Activated naive CD8-positive, alpha-beta T cell treated with anti-CD3 and anti-CD28 coated beads for 36 hours (primary cell): ENCODE data around the gene PPIF. TPM values are rescaled to one million over a fixed set of nuclear protein-coding genes. Genes with fewer than 3 reads are reported as not detected.
"Not testable (repeated sequence)": the region's sequence is repeated elsewhere in the genome, so short reads cannot be mapped to it uniquely, and the experiment has no call there.

ENCODE experiments used
- DNase-seq: peaks from one replicate; pipeline ENCODE4 v3.0.0; 2021
- H3K27ac Mint-ChIP-seq: one replicate; pipeline ENCODE4 v1.8.0; 2022; ENCODE audit warnings: mild to moderate bottlenecking, moderate library complexity, mixed read lengths
- H3K27me3 Mint-ChIP-seq: one replicate; pipeline ENCODE4 v1.8.0; 2022; ENCODE audit warnings: mild to moderate bottlenecking, mixed read lengths
- H3K36me3 Mint-ChIP-seq: one replicate; pipeline ENCODE4 v1.8.0; 2021; ENCODE audit warnings: mild to moderate bottlenecking, mixed read lengths
- H3K4me1 Mint-ChIP-seq: one replicate; pipeline ENCODE4 v1.8.0; 2021; ENCODE audit warnings: mixed read lengths
- H3K4me3 Mint-ChIP-seq: one replicate; pipeline ENCODE4 v1.8.0; 2022; ENCODE audit warnings: mild to moderate bottlenecking, moderate library complexity, mixed read lengths
- H3K9me3 Mint-ChIP-seq: one replicate; pipeline ENCODE4 v1.8.0; 2022; ENCODE audit warnings: mixed read lengths
- total RNA-seq, 2 experiments: library from RNA; stranded (reverse); gene quantifications; one replicate each; pipeline ENCODE4 v1.2.3, GENCODE V29; 2021

The PPIF gene
- total RNA-seq, 2 experiments from 2014 or later: 163 to 176 TPM

- H3K27me3 Mint-ChIP-seq: peaks cover 3% of the 10 kb centered on the region
- H3K27ac Mint-ChIP-seq: no peak overlapping the region
- H3K9me3 Mint-ChIP-seq: peaks cover 4% of the 10 kb centered on the region
- H3K4me1 Mint-ChIP-seq: peaks cover 62% of the 10 kb centered on the region
- peaks cover 5% of the 10 kb centered on the region for H3K36me3 Mint-ChIP-seq
- no peak overlapping the region for H3K4me3 Mint-ChIP-seq
- no peak for DNase-seq
These were observed 25.8 kb upstream of the PPIF start for GRCh38 chr10:79321494-79321882.

- peaks cover 3% of the 10 kb centered on the region for H3K27me3 Mint-ChIP-seq
- H3K4me3 Mint-ChIP-seq: no peak overlapping the region
- H3K27ac Mint-ChIP-seq: no peak overlapping the region
- peaks cover 4% of the 10 kb centered on the region for H3K9me3 Mint-ChIP-seq
- no peak for DNase-seq
- H3K4me1 Mint-ChIP-seq: peaks cover 57% of the 10 kb centered on the region
- H3K36me3 Mint-ChIP-seq: peaks cover 5% of the 10 kb centered on the region
These were observed 25.3 kb upstream of the PPIF start for GRCh38 chr10:79321951-79322350.

GRCh38 chr10:79322616-79323543 lies 24.4 kb upstream of the PPIF start:
- peak; percentile 78 for DNase-seq
- Mint-ChIP-seq H3K36me3 (peaks cover 5% of the 10 kb centered on the region), H3K4me3 (peak overlapping the region; percentile 67), H3K27ac (peak overlapping the region; percentile 94), H3K4me1 (peaks cover 48% of the 10 kb centered on the region), H3K27me3 (no peaks in the 10 kb centered on the region), H3K9me3 (peaks cover 4% of the 10 kb centered on the region)

- Mint-ChIP-seq H3K9me3 (peaks cover 3% of the 10 kb centered on the region), H3K36me3 (peaks cover 4% of the 10 kb centered on the region), H3K27ac (peak overlapping the region; percentile 94), H3K27me3 (no peaks in the 10 kb centered on the region), H3K4me3 (peak overlapping the region; percentile 67), H3K4me1 (peaks cover 41% of the 10 kb centered on the region)
- no peak for DNase-seq
These were observed 23.7 kb upstream of the PPIF start for GRCh38 chr10:79323602-79324001.

- H3K4me1 Mint-ChIP-seq: peaks cover 37% of the 10 kb centered on the region
- peaks cover 3% of the 10 kb centered on the region for H3K36me3 Mint-ChIP-seq
- H3K9me3 Mint-ChIP-seq: no peaks in the 10 kb centered on the region
- no peak overlapping the region for H3K27ac Mint-ChIP-seq
- H3K27me3 Mint-ChIP-seq: no peaks in the 10 kb centered on the region
- no peak overlapping the region for H3K4me3 Mint-ChIP-seq
- no peak for DNase-seq
These were observed 23.1 kb upstream of the PPIF start for GRCh38 chr10:79324032-79324695.

- Mint-ChIP-seq H3K4me3 (no peak overlapping the region), H3K27me3 (no peaks in the 10 kb centered on the region), H3K4me1 (peaks cover 27% of the 10 kb centered on the region), H3K36me3 (no peaks in the 10 kb centered on the region), H3K27ac (no peak overlapping the region), H3K9me3 (no peaks in the 10 kb centered on the region)
- DNase-seq: no peak
These were observed 20.7 kb upstream of the PPIF start for GRCh38 chr10:79326361-79327089.

GRCh38 chr10:79327090-79327457 lies 20.2 kb upstream of the PPIF start:
- Mint-ChIP-seq H3K4me1 (peaks cover 32% of the 10 kb centered on the region), H3K4me3 (no peak overlapping the region), H3K9me3 (no peaks in the 10 kb centered on the region), H3K27ac (no peak overlapping the region), H3K36me3 (peaks cover 2% of the 10 kb centered on the region), H3K27me3 (no peaks in the 10 kb centered on the region)
- DNase-seq: no peak

GRCh38 chr10:79328147-79328701 lies 19.0 kb upstream of the PPIF start:
- Mint-ChIP-seq H3K36me3 (peaks cover 3% of the 10 kb centered on the region), H3K4me3 (no peak overlapping the region), H3K27me3 (no peaks in the 10 kb centered on the region), H3K4me1 (peaks cover 25% of the 10 kb centered on the region), H3K9me3 (no peaks in the 10 kb centered on the region), H3K27ac (no peak overlapping the region)
- DNase-seq: no peak

GRCh38 chr10:79328737-79329504 lies 18.3 kb upstream of the PPIF start:
- no peaks in the 10 kb centered on the region for H3K27me3 Mint-ChIP-seq
- H3K4me3 Mint-ChIP-seq: no peak overlapping the region
- H3K4me1 Mint-ChIP-seq: peaks cover 23% of the 10 kb centered on the region
- no peak for DNase-seq
- peaks cover 3% of the 10 kb centered on the region for H3K36me3 Mint-ChIP-seq
- peak overlapping the region; percentile 1 for H3K27ac Mint-ChIP-seq
- H3K9me3 Mint-ChIP-seq: no peaks in the 10 kb centered on the region

- no peaks in the 10 kb centered on the region for H3K27me3 Mint-ChIP-seq
- H3K27ac Mint-ChIP-seq: peak overlapping the region; percentile 1
- H3K36me3 Mint-ChIP-seq: peaks cover 5% of the 10 kb centered on the region
- H3K4me1 Mint-ChIP-seq: peaks cover 24% of the 10 kb centered on the region
- no peak overlapping the region for H3K4me3 Mint-ChIP-seq
- no peak for DNase-seq
- H3K9me3 Mint-ChIP-seq: peaks cover 1% of the 10 kb centered on the region
These were observed 17.7 kb upstream of the PPIF start for GRCh38 chr10:79329529-79329928.

- no peak overlapping the region for H3K4me3 Mint-ChIP-seq
- peaks cover 1% of the 10 kb centered on the region for H3K9me3 Mint-ChIP-seq
- H3K4me1 Mint-ChIP-seq: peaks cover 24% of the 10 kb centered on the region
These were observed 16.0 kb upstream of the PPIF start for GRCh38 chr10:79331226-79331625.

GRCh38 chr10:79331709-79332108 lies 15.6 kb upstream of the PPIF start:
- H3K4me1 Mint-ChIP-seq: peaks cover 24% of the 10 kb centered on the region
- peaks cover 5% of the 10 kb centered on the region for H3K36me3 Mint-ChIP-seq
- H3K9me3 Mint-ChIP-seq: peaks cover 1% of the 10 kb centered on the region
- peak overlapping the region; percentile 30 for H3K4me3 Mint-ChIP-seq
- H3K27ac Mint-ChIP-seq: peak overlapping the region; percentile 89
- peak; percentile 87 for DNase-seq
- no peaks in the 10 kb centered on the region for H3K27me3 Mint-ChIP-seq

More at GRCh38 chr10:79331226-79331625, 16.0 kb upstream of the PPIF start:
- peak; percentile 25 for DNase-seq
- Mint-ChIP-seq H3K27me3 (no peaks in the 10 kb centered on the region), H3K27ac (peak overlapping the region; percentile 89), H3K36me3 (peaks cover 5% of the 10 kb centered on the region)

- H3K4me3 Mint-ChIP-seq, H3K27me3 Mint-ChIP-seq, DNase-seq, H3K36me3 Mint-ChIP-seq, H3K9me3 Mint-ChIP-seq: not testable (repeated sequence)
- peaks cover 24% of the 10 kb centered on the region for H3K4me1 Mint-ChIP-seq
- peak overlapping the region; percentile 68 for H3K27ac Mint-ChIP-seq
These were observed 14.5 kb upstream of the PPIF start for GRCh38 chr10:79332610-79333315.

- Mint-ChIP-seq H3K9me3 (peaks cover 1% of the 10 kb centered on the region), H3K36me3 (peaks cover 5% of the 10 kb centered on the region), H3K4me3 (no peak overlapping the region), H3K27ac (peak overlapping the region; percentile 68), H3K4me1 (peaks cover 24% of the 10 kb centered on the region), H3K27me3 (no peaks in the 10 kb centered on the region)
- no peak for DNase-seq
These were observed 13.8 kb upstream of the PPIF start for GRCh38 chr10:79333513-79333912.
